ENCODE results near the gene FOXP1. TPM values are rescaled to one million over a fixed set of nuclear protein-coding genes. Genes with fewer than 3 reads are reported as not detected.

FOXP1 gene
- total and polyA plus RNA-seq, 4 donors = 4.9 to 35.4 (median 32.0) TPM

DNA sequence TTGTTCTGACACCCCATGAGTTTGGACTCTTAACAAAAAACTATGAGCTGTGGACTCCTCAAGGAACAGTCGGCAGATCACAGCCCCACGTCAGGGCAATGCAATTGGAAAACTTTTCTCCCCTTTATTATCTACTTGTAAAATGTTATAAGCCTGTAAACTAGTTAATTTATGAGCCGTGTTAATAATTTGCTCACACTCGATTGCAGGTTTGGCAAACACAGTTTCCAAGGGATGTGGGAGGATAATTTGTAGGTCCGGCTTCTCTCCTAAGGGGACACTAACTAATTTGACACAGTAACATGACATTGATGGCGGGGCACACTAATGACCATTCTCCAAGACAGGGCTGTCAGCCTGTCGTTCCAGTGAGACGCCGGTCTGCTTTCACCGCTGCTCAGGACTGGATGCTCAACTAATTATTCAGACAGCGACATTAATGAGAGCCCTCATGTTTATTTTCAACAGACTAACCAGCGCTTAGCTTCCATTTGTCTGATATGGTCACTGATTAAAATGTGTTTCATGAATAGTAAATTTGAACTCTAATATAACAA lies 222.1 kb downstream of the FOXP1 start:
- H3K36me3 ChIP-seq (ENCODE audit: control insufficient read depth in 4 of 4, insufficient read depth in 3 of 4, low read depth in 1 of 4, low read length in 3 of 4) = peaks cover 0 to 5% (median 2%) of the 10 kb centered on the region in 4 donors
- WGBS = 72% methylated on average over 12 of the region's 12 CpGs
- no peak overlapping the region for H3K9ac ChIP-seq (ENCODE audit: low read depth in 1 of 2, low read length in 2 of 2)
- no peak overlapping the region for H3K4me3 ChIP-seq (ENCODE audit: low read depth in 1 of 3, low read length in 3 of 3)
- peaks cover 0 to 5% (median 0%) of the 10 kb centered on the region in 4 donors for H3K4me1 ChIP-seq (ENCODE audit: control insufficient read depth in 4 of 4, insufficient read depth in 4 of 4, low read length in 3 of 4)
- DNase-seq (ENCODE audit: low spot score) = no peak
- TF ChIP-seq JUND (IDR thresholded peaks at IDR 0.05) = no peak
- TF ChIP-seq, protein P1, sequence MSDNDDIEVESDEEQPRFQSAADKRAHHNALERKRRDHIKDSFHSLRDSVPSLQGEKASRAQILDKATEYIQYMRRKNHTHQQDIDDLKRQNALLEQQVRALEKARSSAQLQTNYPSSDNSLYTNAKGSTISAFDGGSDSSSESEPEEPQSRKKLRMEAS (IDR thresholded peaks at IDR 0.05) = no peak
- no peak for TF ChIP-seq HNF4A (conservative IDR thresholded peaks at IDR 0.05)
- TF ChIP-seq, protein P2, sequence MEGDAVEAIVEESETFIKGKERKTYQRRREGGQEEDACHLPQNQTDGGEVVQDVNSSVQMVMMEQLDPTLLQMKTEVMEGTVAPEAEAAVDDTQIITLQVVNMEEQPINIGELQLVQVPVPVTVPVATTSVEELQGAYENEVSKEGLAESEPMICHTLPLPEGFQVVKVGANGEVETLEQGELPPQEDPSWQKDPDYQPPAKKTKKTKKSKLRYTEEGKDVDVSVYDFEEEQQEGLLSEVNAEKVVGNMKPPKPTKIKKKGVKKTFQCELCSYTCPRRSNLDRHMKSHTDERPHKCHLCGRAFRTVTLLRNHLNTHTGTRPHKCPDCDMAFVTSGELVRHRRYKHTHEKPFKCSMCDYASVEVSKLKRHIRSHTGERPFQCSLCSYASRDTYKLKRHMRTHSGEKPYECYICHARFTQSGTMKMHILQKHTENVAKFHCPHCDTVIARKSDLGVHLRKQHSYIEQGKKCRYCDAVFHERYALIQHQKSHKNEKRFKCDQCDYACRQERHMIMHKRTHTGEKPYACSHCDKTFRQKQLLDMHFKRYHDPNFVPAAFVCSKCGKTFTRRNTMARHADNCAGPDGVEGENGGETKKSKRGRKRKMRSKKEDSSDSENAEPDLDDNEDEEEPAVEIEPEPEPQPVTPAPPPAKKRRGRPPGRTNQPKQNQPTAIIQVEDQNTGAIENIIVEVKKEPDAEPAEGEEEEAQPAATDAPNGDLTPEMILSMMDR (IDR thresholded peaks at IDR 0.05; ENCODE audit: low read depth, low read length, missing input control) = no peak
- no peak for TF ChIP-seq YY1 (IDR thresholded peaks at IDR 0.05)
- TF ChIP-seq RAD21 (IDR thresholded peaks at IDR 0.05) = no peak
- no peak for TF ChIP-seq EGR1 (IDR thresholded peaks at IDR 0.05; ENCODE audit: low read depth in 2 of 2)
- no peaks in the 10 kb centered on the region for H3K9me3 ChIP-seq (ENCODE audit: control insufficient read depth in 4 of 4, low read length in 3 of 4)
- no peak overlapping the region for H3K27ac ChIP-seq (ENCODE audit: low read depth in 1 of 2, low read length in 2 of 2)
- H3K27me3 ChIP-seq (ENCODE audit: control insufficient read depth in 4 of 4, insufficient read depth in 4 of 4, low read length in 3 of 4) = no peaks in the 10 kb centered on the region

DNA sequence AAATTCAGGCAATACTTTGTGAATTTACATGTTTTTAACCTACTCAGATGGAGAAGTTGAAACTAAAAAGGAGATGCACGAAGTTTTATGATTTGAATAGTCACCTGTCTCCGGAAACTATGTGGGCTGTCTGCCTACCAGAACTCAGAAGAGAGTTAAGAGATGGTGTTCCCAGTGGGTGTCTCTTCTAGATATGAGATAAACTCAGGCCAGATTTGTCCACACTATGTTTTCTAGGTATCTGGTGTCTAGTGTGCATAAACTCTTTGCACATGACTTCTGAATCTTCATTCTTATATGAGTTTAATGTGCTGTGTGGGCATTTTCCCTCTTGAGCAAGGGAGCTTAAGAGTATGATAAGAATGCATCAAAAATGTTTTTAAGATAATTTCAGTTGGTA lies 222.8 kb downstream of the FOXP1 start:
- Histone ChIP-seq H3K9ac (ENCODE audit: low read depth in 1 of 2, low read length in 2 of 2) (no peak overlapping the region), H3K4me3 (ENCODE audit: low read depth in 1 of 3, low read length in 3 of 3) (no peak overlapping the region), H3K36me3 (ENCODE audit: control insufficient read depth in 4 of 4, insufficient read depth in 3 of 4, low read depth in 1 of 4, low read length in 3 of 4) (peaks cover 0 to 5% (median 2%) of the 10 kb centered on the region in 4 donors), H3K27ac (ENCODE audit: low read depth in 1 of 2, low read length in 2 of 2) (no peak overlapping the region), H3K9me3 (ENCODE audit: control insufficient read depth in 4 of 4, low read length in 3 of 4) (no peaks in the 10 kb centered on the region), H3K4me1 (ENCODE audit: control insufficient read depth in 4 of 4, insufficient read depth in 4 of 4, low read length in 3 of 4) (peaks cover 0 to 5% (median 0%) of the 10 kb centered on the region in 4 donors), H3K27me3 (ENCODE audit: control insufficient read depth in 4 of 4, insufficient read depth in 4 of 4, low read length in 3 of 4) (no peaks in the 10 kb centered on the region)
- no peak for DNase-seq (ENCODE audit: low spot score)
- WGBS = 86% methylated on average over 2 of the region's 2 CpGs
- TF ChIP-seq HNF4G (IDR thresholded peaks at IDR 0.05) = no peak
- TF ChIP-seq EGR1 (IDR thresholded peaks at IDR 0.05; ENCODE audit: low read depth in 2 of 2) = no peak

DNA sequence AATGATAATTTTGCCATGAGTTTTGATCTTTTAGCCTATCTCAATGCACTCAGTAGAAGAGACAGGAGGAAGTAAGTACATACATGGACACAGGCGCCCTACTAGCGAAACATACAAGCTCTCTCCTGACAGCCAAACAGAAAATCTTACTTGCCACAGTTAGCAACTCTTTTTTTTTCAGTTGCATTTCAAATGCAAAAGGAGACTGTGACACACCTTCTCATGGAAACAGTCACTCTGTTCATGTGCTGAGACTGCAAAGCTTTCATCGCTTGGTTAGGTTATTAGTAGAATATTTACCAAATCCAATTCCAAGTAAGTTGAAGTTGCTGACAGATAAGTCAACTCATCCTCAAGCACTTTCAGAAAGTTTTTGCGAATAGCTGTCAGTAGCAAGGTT lies 223.3 kb downstream of the FOXP1 start:
- DNase-seq (ENCODE audit: low spot score) = no peak
- H3K9me3 ChIP-seq (ENCODE audit: control insufficient read depth in 4 of 4, low read length in 3 of 4) = no peaks in the 10 kb centered on the region
- no peaks in the 10 kb centered on the region for H3K27me3 ChIP-seq (ENCODE audit: control insufficient read depth in 4 of 4, insufficient read depth in 4 of 4, low read length in 3 of 4)
- TF ChIP-seq, protein P3, sequence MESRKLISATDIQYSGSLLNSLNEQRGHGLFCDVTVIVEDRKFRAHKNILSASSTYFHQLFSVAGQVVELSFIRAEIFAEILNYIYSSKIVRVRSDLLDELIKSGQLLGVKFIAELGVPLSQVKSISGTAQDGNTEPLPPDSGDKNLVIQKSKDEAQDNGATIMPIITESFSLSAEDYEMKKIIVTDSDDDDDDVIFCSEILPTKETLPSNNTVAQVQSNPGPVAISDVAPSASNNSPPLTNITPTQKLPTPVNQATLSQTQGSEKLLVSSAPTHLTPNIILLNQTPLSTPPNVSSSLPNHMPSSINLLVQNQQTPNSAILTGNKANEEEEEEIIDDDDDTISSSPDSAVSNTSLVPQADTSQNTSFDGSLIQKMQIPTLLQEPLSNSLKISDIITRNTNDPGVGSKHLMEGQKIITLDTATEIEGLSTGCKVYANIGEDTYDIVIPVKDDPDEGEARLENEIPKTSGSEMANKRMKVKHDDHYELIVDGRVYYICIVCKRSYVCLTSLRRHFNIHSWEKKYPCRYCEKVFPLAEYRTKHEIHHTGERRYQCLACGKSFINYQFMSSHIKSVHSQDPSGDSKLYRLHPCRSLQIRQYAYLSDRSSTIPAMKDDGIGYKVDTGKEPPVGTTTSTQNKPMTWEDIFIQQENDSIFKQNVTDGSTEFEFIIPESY (IDR thresholded peaks at IDR 0.05) = no peak
- TF ChIP-seq FOXA2 (IDR thresholded peaks at IDR 0.05) = no peak
- TF ChIP-seq, protein P4, sequence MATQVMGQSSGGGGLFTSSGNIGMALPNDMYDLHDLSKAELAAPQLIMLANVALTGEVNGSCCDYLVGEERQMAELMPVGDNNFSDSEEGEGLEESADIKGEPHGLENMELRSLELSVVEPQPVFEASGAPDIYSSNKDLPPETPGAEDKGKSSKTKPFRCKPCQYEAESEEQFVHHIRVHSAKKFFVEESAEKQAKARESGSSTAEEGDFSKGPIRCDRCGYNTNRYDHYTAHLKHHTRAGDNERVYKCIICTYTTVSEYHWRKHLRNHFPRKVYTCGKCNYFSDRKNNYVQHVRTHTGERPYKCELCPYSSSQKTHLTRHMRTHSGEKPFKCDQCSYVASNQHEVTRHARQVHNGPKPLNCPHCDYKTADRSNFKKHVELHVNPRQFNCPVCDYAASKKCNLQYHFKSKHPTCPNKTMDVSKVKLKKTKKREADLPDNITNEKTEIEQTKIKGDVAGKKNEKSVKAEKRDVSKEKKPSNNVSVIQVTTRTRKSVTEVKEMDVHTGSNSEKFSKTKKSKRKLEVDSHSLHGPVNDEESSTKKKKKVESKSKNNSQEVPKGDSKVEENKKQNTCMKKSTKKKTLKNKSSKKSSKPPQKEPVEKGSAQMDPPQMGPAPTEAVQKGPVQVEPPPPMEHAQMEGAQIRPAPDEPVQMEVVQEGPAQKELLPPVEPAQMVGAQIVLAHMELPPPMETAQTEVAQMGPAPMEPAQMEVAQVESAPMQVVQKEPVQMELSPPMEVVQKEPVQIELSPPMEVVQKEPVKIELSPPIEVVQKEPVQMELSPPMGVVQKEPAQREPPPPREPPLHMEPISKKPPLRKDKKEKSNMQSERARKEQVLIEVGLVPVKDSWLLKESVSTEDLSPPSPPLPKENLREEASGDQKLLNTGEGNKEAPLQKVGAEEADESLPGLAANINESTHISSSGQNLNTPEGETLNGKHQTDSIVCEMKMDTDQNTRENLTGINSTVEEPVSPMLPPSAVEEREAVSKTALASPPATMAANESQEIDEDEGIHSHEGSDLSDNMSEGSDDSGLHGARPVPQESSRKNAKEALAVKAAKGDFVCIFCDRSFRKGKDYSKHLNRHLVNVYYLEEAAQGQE (IDR thresholded peaks at IDR 0.05) = no peak
- H3K4me3 ChIP-seq (ENCODE audit: low read depth in 1 of 3, low read length in 3 of 3) = no peak overlapping the region
- no peak overlapping the region for H3K27ac ChIP-seq (ENCODE audit: low read depth in 1 of 2, low read length in 2 of 2)
- peaks cover 0 to 10% (median 3%) of the 10 kb centered on the region in 4 donors for H3K36me3 ChIP-seq (ENCODE audit: control insufficient read depth in 4 of 4, insufficient read depth in 3 of 4, low read depth in 1 of 4, low read length in 3 of 4)
- H3K9ac ChIP-seq (ENCODE audit: low read depth in 1 of 2, low read length in 2 of 2) = no peak overlapping the region
- 96% methylated on average over 4 of the region's 4 CpGs for WGBS
- peaks cover 0 to 5% (median 0%) of the 10 kb centered on the region in 4 donors for H3K4me1 ChIP-seq (ENCODE audit: control insufficient read depth in 4 of 4, insufficient read depth in 4 of 4, low read length in 3 of 4)
